Measurements from ENCODE around the gene CERS6. TPM values are rescaled to one million over a fixed set of nuclear protein-coding genes. Genes with fewer than 3 reads are reported as not detected.

The CERS6 gene
- total RNA-seq, 4 donors from 2014 or later, result 25.9 to 57.2 (median 35.8) TPM

DNA sequence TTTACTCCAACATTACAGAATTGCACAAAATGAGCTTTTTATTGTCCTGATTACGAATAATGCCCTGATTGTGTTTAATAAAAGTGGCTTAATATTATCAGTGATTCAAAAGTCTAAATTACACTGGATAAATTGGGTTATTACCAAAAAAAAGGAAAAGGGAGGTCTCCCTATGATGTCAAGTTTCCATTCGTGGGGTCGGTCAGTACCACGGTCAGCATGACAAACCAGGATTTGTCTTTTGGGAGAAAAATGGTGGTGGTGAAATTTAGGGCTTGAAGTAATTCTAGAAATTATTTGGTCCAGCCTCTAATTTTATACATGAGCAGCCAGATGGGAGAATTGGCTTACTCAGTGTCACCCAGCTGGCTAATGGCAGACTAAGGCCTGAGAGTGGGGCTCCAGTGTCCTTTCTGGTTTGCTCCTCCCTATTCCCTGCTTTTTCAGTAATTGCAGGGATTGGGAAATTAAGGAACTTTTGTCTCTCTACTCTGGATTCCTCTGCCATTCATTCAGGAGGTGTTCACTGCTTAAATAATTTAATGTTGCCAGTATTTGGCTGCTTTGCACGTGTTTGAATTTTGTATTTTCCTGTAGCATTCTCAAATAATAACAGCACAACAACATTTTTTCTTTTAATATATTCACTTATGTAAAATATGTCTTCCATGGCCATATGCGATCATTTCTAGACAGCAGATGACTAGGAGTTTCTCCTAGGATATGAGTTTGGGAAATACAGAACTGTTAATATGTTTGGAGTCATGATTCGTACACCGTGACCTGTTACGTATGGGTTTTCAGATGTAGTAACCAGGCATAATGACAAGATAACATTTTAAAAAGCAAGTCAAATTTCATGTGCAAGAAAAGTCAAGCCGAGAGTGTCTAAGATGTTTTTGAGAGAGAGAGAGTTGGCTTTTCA, 217.5 kb downstream of the CERS6 start:
- DNase-seq (ENCODE audit: low spot score) (no peak), ATAC-seq (ENCODE audit: low FRiP score) (no peak)
- TF ChIP-seq CTCF (IDR thresholded peaks at IDR 0.05), result no peak

- no peak for TF ChIP-seq CTCF (IDR thresholded peaks at IDR 0.05)
- no peak for ATAC-seq (ENCODE audit: low FRiP score)
- no peak for DNase-seq (ENCODE audit: low spot score)
These were observed 222.2 kb downstream of the CERS6 start for GRCh38 chr2:168678153-168678853.

DNA sequence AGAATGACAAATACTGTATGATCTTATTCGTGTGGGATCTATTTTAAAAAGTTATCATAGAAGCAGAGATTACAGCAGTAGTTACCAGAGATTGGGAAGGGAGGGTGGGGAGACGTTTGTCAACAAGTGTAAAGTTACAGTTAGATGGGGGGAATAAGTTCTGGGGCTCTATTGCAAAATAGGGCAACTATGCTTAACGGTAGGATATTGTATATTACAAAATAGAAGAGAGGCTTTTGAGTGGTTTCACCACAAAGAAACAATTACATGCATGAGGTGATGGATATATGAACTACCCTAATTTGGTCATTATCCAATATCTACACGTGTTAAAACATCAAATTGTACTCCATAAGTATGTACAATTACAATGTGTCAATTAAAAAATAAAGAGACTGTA, 223.0 kb downstream of the CERS6 start:
- DNase-seq (ENCODE audit: low spot score) (no peak), ATAC-seq (ENCODE audit: low FRiP score) (no peak)
- TF ChIP-seq CTCF (IDR thresholded peaks at IDR 0.05), result no peak

DNA sequence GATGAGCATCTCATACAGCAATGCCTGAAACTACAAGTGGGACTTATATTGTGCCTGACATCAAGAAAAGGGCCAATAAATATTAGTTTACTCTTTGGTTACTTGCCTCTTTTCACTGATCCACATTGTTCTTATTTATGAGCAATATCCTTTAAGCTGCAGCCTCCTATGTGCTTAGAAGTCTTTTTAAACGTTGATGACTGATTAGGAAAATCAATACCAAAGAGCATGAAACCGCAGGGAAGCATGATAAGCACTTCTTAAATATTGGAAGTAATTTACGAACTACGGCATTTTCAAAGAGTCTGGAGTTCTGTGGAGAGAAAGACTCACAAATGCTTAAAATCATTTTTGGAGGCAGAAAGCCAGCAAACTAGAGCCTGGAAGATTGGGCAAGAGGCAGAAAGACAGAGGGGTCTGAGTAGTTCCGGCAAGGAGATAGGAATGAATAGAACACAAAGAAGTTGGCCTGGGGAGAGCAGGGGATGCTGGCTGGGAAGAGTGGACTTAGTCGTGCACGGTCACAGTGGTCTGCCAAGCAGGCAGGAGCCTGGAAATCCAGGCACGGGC, 223.8 kb downstream of the CERS6 start:
- DNase-seq (ENCODE audit: low spot score) (no peak), ATAC-seq (ENCODE audit: low FRiP score) (no peak)
- TF ChIP-seq CTCF (IDR thresholded peaks at IDR 0.05), result no peak

- ATAC-seq (ENCODE audit: low FRiP score) (no peak), DNase-seq (ENCODE audit: low spot score) (no peak)
- no peak for TF ChIP-seq CTCF (IDR thresholded peaks at IDR 0.05)
These were observed 227.9 kb downstream of the CERS6 start for GRCh38 chr2:168683996-168684395.

- DNase-seq (ENCODE audit: low spot score) (no peak), ATAC-seq (ENCODE audit: low FRiP score) (no peak)
- TF ChIP-seq CTCF (IDR thresholded peaks at IDR 0.05), result no peak
These were observed 229.0 kb downstream of the CERS6 start for GRCh38 chr2:168684921-168685599.
